ENCODE measurements around the gene NDUFV2. TPM values are rescaled to one million over a fixed set of nuclear protein-coding genes. Genes with fewer than 3 reads are reported as not detected.

Gene NDUFV2
- total RNA-seq, 1 experiment from 2014 or later = 215 TPM

- Histone ChIP-seq H3K36me3 (ENCODE audit: low read depth) (peaks cover 31% of the 10 kb centered on the region), H3K79me2 (ENCODE audit: low read depth) (peaks cover 25% of the 10 kb centered on the region), H3K9me3 (ENCODE audit: insufficient read depth, low read depth) (no peaks in the 10 kb centered on the region), H3K27ac (peak overlapping the region; percentile 66), H3K4me2 (peak overlapping the region; percentile 57), H3F3A (ENCODE audit: insufficient read depth, low read depth) (peaks cover 54% of the 10 kb centered on the region), H3K27me3 (ENCODE audit: insufficient read depth, low read depth) (no peaks in the 10 kb centered on the region), H4K20me1 (ENCODE audit: insufficient read depth) (peaks cover 18% of the 10 kb centered on the region; the same call in 1 of the 2 replicates), H2AFZ (no peak overlapping the region), H3K4me3 (no peak overlapping the region), H3K4me1 (replicated peaks; ENCODE audit: insufficient read depth) (peaks cover 38% of the 10 kb centered on the region), H3K9me2 (ENCODE audit: insufficient read depth) (no peaks in the 10 kb centered on the region)
- DNase-seq = peak; percentile 28 to 78
- ChIA-PET CTCF (no interaction called here), POLR2A (ENCODE audit: unreplicated experiment) (no interaction called here)
- TF ChIP-seq CTCF (conservative IDR thresholded peaks at IDR 0.05) (no peak), EZH2 (IDR thresholded peaks at IDR 0.05; ENCODE audit: low read depth) (no peak)
- intact Hi-C loops (cut with micrococcal nuclease; ENCODE audit: unreplicated experiment) = loop anchor here (10.0 kb wide), 1 partner anchor 552 kb away; no protein-coding TSS in a partner anchor
- no TSS peak for BruUV-seq (replicated peaks)
Measured at GRCh38 chr18:9133225-9133624, 30.7 kb downstream of the NDUFV2 start.

GRCh38 chr18:9135081-9135911, 32.8 kb downstream of the NDUFV2 start:
- Histone ChIP-seq H4K20me1 (ENCODE audit: insufficient read depth) (peaks cover 29% of the 10 kb centered on the region; the same call in 1 of the 2 replicates), H3F3A (ENCODE audit: insufficient read depth, low read depth) (peaks cover 52% of the 10 kb centered on the region), H3K4me2 (peak overlapping the region; percentile 80), H3K4me3 (peak overlapping the region; percentile 79), H3K27ac (peak overlapping the region; percentile 90), H3K9me2 (ENCODE audit: insufficient read depth) (no peaks in the 10 kb centered on the region), H3K9me3 (ENCODE audit: insufficient read depth, low read depth) (no peaks in the 10 kb centered on the region), H3K4me1 (replicated peaks; ENCODE audit: insufficient read depth) (peaks cover 59% of the 10 kb centered on the region), H3K79me2 (ENCODE audit: low read depth) (peaks cover 46% of the 10 kb centered on the region), H3K27me3 (ENCODE audit: insufficient read depth, low read depth) (no peaks in the 10 kb centered on the region), H2AFZ (peak overlapping the region; percentile 82), H3K36me3 (ENCODE audit: low read depth) (peaks cover 10% of the 10 kb centered on the region)
- intact Hi-C loops (cut with micrococcal nuclease; ENCODE audit: unreplicated experiment) = loop anchor here (5.0 to 10.0 kb wide), 2 partner anchors 523 to 550 kb away; no protein-coding TSS in a partner anchor
- no peak for TF ChIP-seq EZH2 (IDR thresholded peaks at IDR 0.05; ENCODE audit: low read depth)
- TF ChIP-seq CTCF (conservative IDR thresholded peaks at IDR 0.05) = no peak
- POLR2A ChIA-PET (ENCODE audit: unreplicated experiment) = interaction anchor here (0.5 to 0.6 kb wide), 3 partner anchors 18 to 608 kb away, joined by 3 to 6 read pairs (median 3); no protein-coding TSS in a partner anchor
- no TSS peak for BruUV-seq (replicated peaks)
- CTCF ChIA-PET = interaction anchor here (0.6 kb wide), 1 partner anchor 36 kb away, joined by 4 read pairs; no protein-coding TSS in a partner anchor
- DNase-seq = no peak

- Histone ChIP-seq H3K27me3 (ENCODE audit: insufficient read depth, low read depth) (no peaks in the 10 kb centered on the region), H3K9me2 (ENCODE audit: insufficient read depth) (no peaks in the 10 kb centered on the region), H3F3A (ENCODE audit: insufficient read depth, low read depth) (peaks cover 46% of the 10 kb centered on the region), H3K4me1 (replicated peaks; ENCODE audit: insufficient read depth) (peaks cover 60% of the 10 kb centered on the region), H3K9me3 (ENCODE audit: insufficient read depth, low read depth) (no peaks in the 10 kb centered on the region), H3K4me2 (peak overlapping the region; percentile 80), H3K4me3 (peak overlapping the region; percentile 79), H3K79me2 (ENCODE audit: low read depth) (peaks cover 52% of the 10 kb centered on the region), H3K36me3 (ENCODE audit: low read depth) (peaks cover 7% of the 10 kb centered on the region; the same call in 1 of the 2 replicates), H3K27ac (peak overlapping the region; percentile 90), H4K20me1 (ENCODE audit: insufficient read depth) (peaks cover 31% of the 10 kb centered on the region; the same call in 1 of the 2 replicates), H2AFZ (peak overlapping the region; percentile 82)
- ChIA-PET CTCF (interaction anchor here (0.6 kb wide), 1 partner anchor 36 kb away, joined by 4 read pairs; no protein-coding TSS in a partner anchor), POLR2A (ENCODE audit: unreplicated experiment) (interaction anchor here (0.5 to 0.7 kb wide), 4 partner anchors 19 to 607 kb away, joined by 3 to 6 read pairs (median 4); no protein-coding TSS in a partner anchor)
- DNase-seq = peak; percentile 55 to 68
- intact Hi-C loops (cut with micrococcal nuclease; ENCODE audit: unreplicated experiment) = loop anchor here (1.0 to 10.0 kb wide), 7 partner anchors 19 to 549 kb away; partner anchors contain the start of genes NDUFV2, RALBP1 and TWSG1
- TF ChIP-seq EZH2 (IDR thresholded peaks at IDR 0.05; ENCODE audit: low read depth) (no peak), CTCF (conservative IDR thresholded peaks at IDR 0.05) (no peak)
- TSS peak; percentile 67 for BruUV-seq (replicated peaks)
Measured at GRCh38 chr18:9135912-9136314, 33.4 kb downstream of the NDUFV2 start.

Data from PC-9 (cell line).